Measurements from ENCODE around the gene PAPLN.

PAPLN gene

GRCh38 chr14:73264080-73264884 lies 27.0 kb downstream of the PAPLN start:
- H3K9ac ChIP-seq = no peak overlapping the region
- no peaks in the 10 kb centered on the region for H3K27me3 ChIP-seq (ENCODE audit: insufficient read depth, low read depth)
- H2AFZ ChIP-seq (ENCODE audit: low read depth) = no peak overlapping the region

GRCh38 chr14:73264885-73265720 lies 27.8 kb downstream of the PAPLN start:
- H3K4me3 ChIP-seq (IDR thresholded peaks at IDR 0.05; ENCODE audit: insufficient read depth, low read depth, low read length) = no peak overlapping the region
- H3K4me2 ChIP-seq = no peak overlapping the region
- no peak overlapping the region for H2AFZ ChIP-seq (ENCODE audit: low read depth)
- TF ChIP-seq CTCF (conservative IDR thresholded peaks at IDR 0.05; ENCODE audit: low read depth, low read length) = no peak
- no peaks in the 10 kb centered on the region for H3K36me3 ChIP-seq (ENCODE audit: insufficient read depth)
- H3K27ac ChIP-seq = no peak overlapping the region
- H3K4me1 ChIP-seq (ENCODE audit: low read depth, poor library complexity, severe bottlenecking) = no peaks in the 10 kb centered on the region
- H3K79me2 ChIP-seq (ENCODE audit: insufficient read depth, low read depth) = no peaks in the 10 kb centered on the region
- H3K9ac ChIP-seq = no peak overlapping the region
- no peaks in the 10 kb centered on the region for H4K20me1 ChIP-seq (ENCODE audit: insufficient read depth)
- no peaks in the 10 kb centered on the region for H3K27me3 ChIP-seq (ENCODE audit: insufficient read depth, low read depth)

More at GRCh38 chr14:73264080-73264884, 27.0 kb downstream of the PAPLN start:
- no peak overlapping the region for H3K27ac ChIP-seq
- no peaks in the 10 kb centered on the region for H4K20me1 ChIP-seq (ENCODE audit: insufficient read depth)
- H3K4me2 ChIP-seq = no peak overlapping the region
- H3K4me1 ChIP-seq (ENCODE audit: low read depth, poor library complexity, severe bottlenecking) = no peaks in the 10 kb centered on the region
- no peaks in the 10 kb centered on the region for H3K79me2 ChIP-seq (ENCODE audit: insufficient read depth, low read depth)
- H3K4me3 ChIP-seq (IDR thresholded peaks at IDR 0.05; ENCODE audit: insufficient read depth, low read depth, low read length) = no peak overlapping the region
- no peak for TF ChIP-seq CTCF (conservative IDR thresholded peaks at IDR 0.05; ENCODE audit: low read depth, low read length)
- H3K36me3 ChIP-seq (ENCODE audit: insufficient read depth) = no peaks in the 10 kb centered on the region

GRCh38 chr14:73265721-73266046 lies 28.4 kb downstream of the PAPLN start:
- Histone ChIP-seq H3K4me1 (ENCODE audit: low read depth, poor library complexity, severe bottlenecking) (no peaks in the 10 kb centered on the region), H4K20me1 (ENCODE audit: insufficient read depth) (no peaks in the 10 kb centered on the region), H3K4me2 (no peak overlapping the region), H3K27ac (no peak overlapping the region), H3K4me3 (IDR thresholded peaks at IDR 0.05; ENCODE audit: insufficient read depth, low read depth, low read length) (no peak overlapping the region), H3K9ac (no peak overlapping the region), H2AFZ (ENCODE audit: low read depth) (no peak overlapping the region), H3K36me3 (ENCODE audit: insufficient read depth) (no peaks in the 10 kb centered on the region), H3K27me3 (ENCODE audit: insufficient read depth, low read depth) (no peaks in the 10 kb centered on the region), H3K79me2 (ENCODE audit: insufficient read depth, low read depth) (no peaks in the 10 kb centered on the region)
- no peak for TF ChIP-seq CTCF (conservative IDR thresholded peaks at IDR 0.05; ENCODE audit: low read depth, low read length)

- Histone ChIP-seq H3K9ac (no peak overlapping the region), H3K36me3 (ENCODE audit: insufficient read depth) (no peaks in the 10 kb centered on the region), H3K79me2 (ENCODE audit: insufficient read depth, low read depth) (no peaks in the 10 kb centered on the region), H3K4me1 (ENCODE audit: low read depth, poor library complexity, severe bottlenecking) (no peaks in the 10 kb centered on the region), H4K20me1 (ENCODE audit: insufficient read depth) (no peaks in the 10 kb centered on the region), H3K27ac (no peak overlapping the region), H2AFZ (ENCODE audit: low read depth) (no peak overlapping the region), H3K4me2 (no peak overlapping the region), H3K4me3 (IDR thresholded peaks at IDR 0.05; ENCODE audit: insufficient read depth, low read depth, low read length) (no peak overlapping the region), H3K27me3 (ENCODE audit: insufficient read depth, low read depth) (no peaks in the 10 kb centered on the region)
- no peak for TF ChIP-seq CTCF (conservative IDR thresholded peaks at IDR 0.05; ENCODE audit: low read depth, low read length)
Measured at GRCh38 chr14:73266317-73266716, 29.0 kb downstream of the PAPLN start.

All from KMS-11 (cell line).